CD4-positive, alpha-beta T cell (primary cell): ENCODE results near the gene MUSK. TPM values are rescaled to one million over a fixed set of nuclear protein-coding genes. Genes with fewer than 3 reads are reported as not detected.

ENCODE experiments used
- ATAC-seq: fragments of 200-7000 bp; cut with Tn5 transposase; one replicate; pipeline ENCODE4 v1.10.0; 2022; ENCODE audit warnings: mild to moderate bottlenecking; ENCODE audit not compliant: poor library complexity
- CTCF ChIA-PET: fragments of 350-600 bp; sonication (Branson Sonifier 250); formaldehyde crosslinking; loops from one replicate; lab custom pipeline; 2021; ENCODE audit warnings: antibody characterized with exemption, inconsistent platforms; lab: Charles Lee
- POLR2A ChIA-PET: fragments of 350-600 bp; sonication (Branson Sonifier 250); formaldehyde crosslinking; loops from one replicate; lab custom pipeline; 2021; ENCODE audit warnings: antibody characterized with exemption, inconsistent platforms; lab: Charles Lee
- DNase-seq, 14 experiments: peaks; one replicate each; pipeline ENCODE4 v3.0.0-alpha.2; 2013 to 2020; ENCODE audit warnings: mixed read lengths in 2 of 14
- H3K27ac ChIP-seq, 2 donors: one replicate each; pipeline versions ENCODE4 v1.5.1 to v1.7.0; 2013; ENCODE audit warnings: low read length in 2 of 2, low read depth in 1 of 2, mild to moderate bottlenecking in 1 of 2
- H3K27me3 ChIP-seq, 2 experiments: 1 replicate in 1 of 2; 2 replicates in 1 of 2; pipeline versions ENCODE4 v1.6.1 to v1.7.0; 2013; ENCODE audit warnings: low read length in 2 of 2, control low read depth in 1 of 2, mild to moderate bottlenecking in 1 of 2, moderate library complexity in 1 of 2; ENCODE audit not compliant: insufficient read depth in 2 of 2, control insufficient read depth in 1 of 2
- H3K36me3 ChIP-seq: one replicate; pipeline ENCODE4 v1.6.1; 2013; ENCODE audit warnings: low read length, control low read depth; ENCODE audit not compliant: insufficient read depth
- H3K4me1 ChIP-seq: one replicate; pipeline ENCODE4 v1.6.1; 2013; ENCODE audit warnings: low read length, control low read depth; ENCODE audit not compliant: insufficient read depth
- H3K4me3 ChIP-seq: one replicate; pipeline ENCODE4 v1.5.1; 2013; ENCODE audit warnings: mild to moderate bottlenecking, low read length, moderate library complexity
- H3K9me3 ChIP-seq, 2 experiments: 1 replicate in 1 of 2; 2 replicates in 1 of 2; pipeline versions ENCODE4 v1.6.1 to v1.7.0; 2013; ENCODE audit warnings: low read length in 2 of 2, mild to moderate bottlenecking in 2 of 2, control low read depth in 1 of 2, moderate library complexity in 1 of 2; ENCODE audit not compliant: control insufficient read depth in 1 of 2, insufficient read depth in 1 of 2
- H3K27ac Mint-ChIP-seq: one replicate; pipeline ENCODE4 v1.8.0; 2020; ENCODE audit warnings: mixed read lengths
- H3K27me3 Mint-ChIP-seq: one replicate; pipeline ENCODE4 v1.8.0; 2021; ENCODE audit warnings: mixed read lengths
- H3K36me3 Mint-ChIP-seq: one replicate; pipeline ENCODE4 v1.8.0; 2021; ENCODE audit warnings: low read depth, mixed read lengths
- H3K4me1 Mint-ChIP-seq: one replicate; pipeline ENCODE4 v1.8.0; 2021; ENCODE audit warnings: low read depth, mixed read lengths
- H3K4me3 Mint-ChIP-seq: one replicate; pipeline ENCODE4 v1.8.0; 2020; ENCODE audit warnings: mild to moderate bottlenecking, mixed read lengths
- H3K9me3 Mint-ChIP-seq: one replicate; pipeline ENCODE4 v1.8.0; 2020; ENCODE audit warnings: mixed read lengths
- CTCF ChIP-seq: fragments of 200-600 bp; IDR thresholded peaks from one replicate; pipeline ENCODE4 v1.8.0; 2022; ENCODE audit warnings: antibody characterized with exemption, mild to moderate bottlenecking
- intact Hi-C, 2 experiments: fragments of 100-400 bp; cut with DNase I in 1 of 2; cut with micrococcal nuclease in 1 of 2; formaldehyde crosslinking; loops; one replicate each; pipeline versions ENCODE4 v1.15.1 to v1.9.0; 2023 to 2025; cut with DNase I, micrococcal nuclease
- total RNA-seq, 174 experiments: library from RNA in 2 of 174; stranded (reverse) in 2 of 174; gene quantifications; one replicate each; pipeline ENCODE4 v1.2.3 and lab custom pipeline; 2021 to 2026

MUSK gene
- total RNA-seq, 2 experiments from 2014 or later: not detected

DNA sequence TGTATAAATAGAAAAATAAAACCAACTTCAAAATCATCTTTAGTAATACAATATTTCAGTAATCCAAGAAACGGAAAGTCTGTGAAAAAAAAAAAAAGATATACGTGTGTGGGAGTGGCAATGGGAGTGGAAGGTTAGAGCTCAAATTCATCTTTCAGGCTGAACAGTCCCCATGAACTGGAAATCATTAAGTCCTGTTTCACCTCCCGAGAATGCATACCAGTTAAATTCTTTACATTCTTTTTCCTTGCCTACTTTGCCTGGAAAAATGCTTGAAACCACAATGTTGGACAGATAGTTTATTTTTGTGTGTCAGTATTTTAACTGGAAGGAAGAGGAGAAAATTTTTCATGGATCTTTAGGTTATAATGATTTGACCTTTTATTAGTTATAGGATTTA is 166.8 kb downstream of the MUSK start:
- no peaks in the 10 kb centered on the region for H3K36me3 Mint-ChIP-seq
- H3K27ac Mint-ChIP-seq: no peak overlapping the region
- no peaks in the 10 kb centered on the region for H3K27me3 Mint-ChIP-seq
- H3K4me1 Mint-ChIP-seq: no peaks in the 10 kb centered on the region
- peaks cover 0 to 10% of the 10 kb centered on the region in 2 experiments for H3K9me3 ChIP-seq
- H3K27ac ChIP-seq: no peak overlapping the region
- H3K4me1 ChIP-seq: no peaks in the 10 kb centered on the region
- CTCF ChIA-PET: no interaction called here
- no peak for TF ChIP-seq CTCF
- POLR2A ChIA-PET: interaction anchor here (0.7 kb wide), 1 partner anchor 30 kb away, joined by 3 read pairs; no protein-coding TSS in a partner anchor
- intact Hi-C loops: no loop called here
- H3K4me3 Mint-ChIP-seq: no peak overlapping the region
- peaks cover 4% of the 10 kb centered on the region for H3K9me3 Mint-ChIP-seq
- no peaks in the 10 kb centered on the region for H3K27me3 ChIP-seq
- no peak for ATAC-seq
- H3K36me3 ChIP-seq: no peaks in the 10 kb centered on the region
- H3K4me3 ChIP-seq: no peak overlapping the region
- no peak for DNase-seq

DNA sequence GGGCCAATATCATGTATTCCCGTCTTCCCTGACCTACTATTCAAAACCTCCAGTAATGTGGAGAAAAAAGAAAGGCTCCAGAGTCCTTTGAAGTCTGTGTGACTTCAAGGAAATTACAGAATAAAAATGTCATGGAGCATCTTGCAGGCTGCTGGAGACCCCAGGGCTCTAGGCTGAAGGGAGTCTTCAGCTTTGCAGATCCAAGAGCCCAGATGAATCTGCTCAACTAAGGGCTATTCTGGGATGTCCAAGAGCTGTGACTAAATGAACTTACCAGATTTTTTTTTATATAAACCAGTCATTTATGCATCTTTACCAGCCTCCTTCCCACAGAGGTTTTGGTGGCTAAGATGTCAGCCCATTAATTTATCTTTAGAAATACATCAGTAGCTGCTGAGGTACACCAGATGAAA is 167.3 kb downstream of the MUSK start:
- Mint-ChIP-seq H3K4me1 (no peaks in the 10 kb centered on the region), H3K27ac (no peak overlapping the region), H3K4me3 (no peak overlapping the region), H3K9me3 (peaks cover 6% of the 10 kb centered on the region), H3K27me3 (no peaks in the 10 kb centered on the region), H3K36me3 (no peaks in the 10 kb centered on the region)
- no peaks in the 10 kb centered on the region for H3K27me3 ChIP-seq
- intact Hi-C loops: no loop called here
- H3K4me1 ChIP-seq: no peaks in the 10 kb centered on the region
- no peaks in the 10 kb centered on the region for H3K36me3 ChIP-seq
- H3K9me3 ChIP-seq: peaks cover 0 to 6% of the 10 kb centered on the region in 2 experiments
- DNase-seq (no peak), ATAC-seq (no peak)
- H3K4me3 ChIP-seq: no peak overlapping the region
- TF ChIP-seq CTCF: no peak
- ChIA-PET POLR2A (interaction anchor here (0.7 kb wide), 1 partner anchor 30 kb away, joined by 3 read pairs; no protein-coding TSS in a partner anchor), CTCF (no interaction called here)
- no peak overlapping the region for H3K27ac ChIP-seq

- H3K36me3 ChIP-seq: no peaks in the 10 kb centered on the region
- CTCF ChIA-PET: no interaction called here
- no peak overlapping the region for H3K4me3 ChIP-seq
- DNase-seq: no peak
- Mint-ChIP-seq H3K27me3 (no peaks in the 10 kb centered on the region), H3K4me3 (no peak overlapping the region), H3K27ac (no peak overlapping the region), H3K36me3 (no peaks in the 10 kb centered on the region), H3K4me1 (no peaks in the 10 kb centered on the region), H3K9me3 (peaks cover 6% of the 10 kb centered on the region)
- H3K4me1 ChIP-seq: no peaks in the 10 kb centered on the region
- POLR2A ChIA-PET: no interaction called here
- H3K27ac ChIP-seq: no peak overlapping the region
- peaks cover 0 to 6% of the 10 kb centered on the region in 2 experiments for H3K9me3 ChIP-seq
- intact Hi-C loops: no loop called here
- no peaks in the 10 kb centered on the region for H3K27me3 ChIP-seq
- no peak for ATAC-seq
- TF ChIP-seq CTCF: no peak
Observed at GRCh38 chr9:110837401-110838005, 168.9 kb downstream of the MUSK start.
